Measurements from ENCODE around the gene POLR1G.

- peak; percentile 29 to 74 for TF ChIP-seq CTCF (IDR thresholded peaks at IDR 0.05)
- TF ChIP-seq POLR2A (IDR thresholded peaks at IDR 0.05), result no peak
Measured at GRCh38 chr19:45402298-45403061, 4.0 kb upstream of the POLR1G start.

Data from suprapubic skin (tissue), 3 donors.